Glomerular endothelial cell (primary cell): ENCODE results near the gene FOXO6. TPM values are rescaled to one million over a fixed set of nuclear protein-coding genes. Genes with fewer than 3 reads are reported as not detected.
"Not testable (repeated sequence)": the region's sequence is repeated elsewhere in the genome, so short reads cannot be mapped to it uniquely, and the experiment has no call there.

Experiments used
- DNase-seq: peaks from one replicate; pipeline ENCODE4 v3.0.0-alpha.2; 2011; ENCODE audit warnings: low read depth, low spot score; ENCODE audit errors: extremely low read depth
- total RNA-seq: library from RNA; depleted of rRNA; stranded (reverse); fragments of >200 nt; gene quantifications from 2 replicates; pipeline ENCODE4 v1.2.3, GENCODE V29; 2015

Gene FOXO6
- total RNA-seq, 1 donor from 2014 or later, result not detected

DNA sequence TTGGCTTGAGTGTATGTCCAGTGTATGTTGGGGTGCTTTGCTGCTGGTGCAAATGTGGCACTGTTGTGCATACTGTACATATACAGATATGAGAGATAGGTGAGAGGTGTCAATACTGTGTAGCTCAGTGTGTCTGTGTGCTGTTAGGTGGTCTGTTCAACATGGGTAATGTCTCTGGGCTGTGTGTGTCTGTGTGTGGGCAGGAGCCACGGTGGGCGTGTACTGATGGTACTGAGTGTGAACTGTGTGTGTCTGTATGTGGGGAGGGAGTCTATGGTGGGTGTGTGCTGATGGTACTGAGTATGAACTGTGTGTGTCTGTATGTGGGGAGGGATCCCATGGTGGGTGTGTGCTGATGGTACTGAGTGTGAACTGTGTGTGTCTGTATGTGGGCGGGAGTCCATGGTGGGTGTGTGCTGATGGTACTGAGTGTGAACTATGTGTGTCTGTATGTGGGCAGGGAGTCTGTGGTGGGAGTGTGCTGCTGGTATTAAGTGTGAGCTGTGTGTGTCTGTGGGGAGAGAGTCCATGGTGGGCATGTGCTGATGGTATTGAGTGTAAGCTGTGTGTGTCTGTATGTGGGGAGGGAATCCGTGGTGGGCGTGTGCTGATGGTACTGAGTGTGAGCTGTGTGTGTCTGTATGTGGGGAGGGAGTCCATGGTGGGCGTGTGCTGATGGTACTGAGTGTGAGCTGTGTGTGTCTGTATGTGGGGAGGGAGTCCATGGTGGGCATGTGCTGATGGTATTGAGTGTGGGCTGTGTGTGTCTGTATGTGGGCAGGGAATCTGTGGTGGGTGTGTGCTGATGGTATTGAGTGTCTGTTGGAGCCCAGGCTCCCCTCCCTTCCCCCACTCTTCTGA is 32.2 kb upstream of the FOXO6 start:
- DNase-seq, result no peak

DNA sequence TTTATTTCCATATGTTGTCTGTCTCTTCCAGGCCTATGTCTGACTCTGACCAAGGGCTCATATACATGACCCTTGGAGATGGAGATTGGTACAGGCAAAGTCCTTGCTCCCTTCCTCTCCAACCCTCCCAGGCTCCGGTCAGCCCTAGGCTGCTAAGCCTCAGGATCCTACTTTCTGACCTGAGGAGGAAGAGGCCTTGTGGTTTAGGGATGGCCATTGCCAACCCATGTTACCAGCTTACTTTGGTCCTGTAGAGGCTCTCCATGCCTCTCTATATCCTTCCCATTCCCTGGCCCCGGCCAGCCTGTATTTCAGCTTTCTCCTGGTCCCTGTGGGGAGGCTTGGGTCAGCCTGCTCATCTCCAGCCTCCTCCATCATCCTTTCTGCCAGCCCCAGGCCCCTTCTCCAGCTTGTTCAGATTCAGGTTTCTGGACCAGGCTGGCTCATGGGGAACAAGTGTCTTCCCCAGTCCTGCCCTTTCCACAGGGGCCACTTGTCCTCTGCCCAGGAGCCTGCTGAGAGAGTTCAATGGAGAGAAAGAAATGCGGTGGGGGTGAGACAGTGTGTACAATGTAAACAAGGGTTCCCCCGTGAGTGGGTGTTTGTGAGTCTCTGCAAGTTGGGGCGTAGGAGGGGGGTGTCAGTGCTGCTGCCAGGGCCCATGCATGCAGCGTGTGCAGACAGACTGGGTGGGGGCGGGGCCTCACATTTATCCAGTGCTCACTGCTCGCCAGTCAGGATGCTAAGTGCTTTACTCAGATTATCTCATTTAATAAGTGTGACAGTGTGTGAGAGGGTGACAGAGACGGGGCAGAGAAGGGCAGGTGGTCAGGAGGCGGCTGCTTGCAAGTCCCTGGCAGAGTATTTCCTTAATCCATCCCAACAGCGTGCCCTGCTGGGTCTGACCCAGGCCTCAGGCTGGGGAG is 31.3 kb upstream of the FOXO6 start:
- DNase-seq, result no peak

DNA sequence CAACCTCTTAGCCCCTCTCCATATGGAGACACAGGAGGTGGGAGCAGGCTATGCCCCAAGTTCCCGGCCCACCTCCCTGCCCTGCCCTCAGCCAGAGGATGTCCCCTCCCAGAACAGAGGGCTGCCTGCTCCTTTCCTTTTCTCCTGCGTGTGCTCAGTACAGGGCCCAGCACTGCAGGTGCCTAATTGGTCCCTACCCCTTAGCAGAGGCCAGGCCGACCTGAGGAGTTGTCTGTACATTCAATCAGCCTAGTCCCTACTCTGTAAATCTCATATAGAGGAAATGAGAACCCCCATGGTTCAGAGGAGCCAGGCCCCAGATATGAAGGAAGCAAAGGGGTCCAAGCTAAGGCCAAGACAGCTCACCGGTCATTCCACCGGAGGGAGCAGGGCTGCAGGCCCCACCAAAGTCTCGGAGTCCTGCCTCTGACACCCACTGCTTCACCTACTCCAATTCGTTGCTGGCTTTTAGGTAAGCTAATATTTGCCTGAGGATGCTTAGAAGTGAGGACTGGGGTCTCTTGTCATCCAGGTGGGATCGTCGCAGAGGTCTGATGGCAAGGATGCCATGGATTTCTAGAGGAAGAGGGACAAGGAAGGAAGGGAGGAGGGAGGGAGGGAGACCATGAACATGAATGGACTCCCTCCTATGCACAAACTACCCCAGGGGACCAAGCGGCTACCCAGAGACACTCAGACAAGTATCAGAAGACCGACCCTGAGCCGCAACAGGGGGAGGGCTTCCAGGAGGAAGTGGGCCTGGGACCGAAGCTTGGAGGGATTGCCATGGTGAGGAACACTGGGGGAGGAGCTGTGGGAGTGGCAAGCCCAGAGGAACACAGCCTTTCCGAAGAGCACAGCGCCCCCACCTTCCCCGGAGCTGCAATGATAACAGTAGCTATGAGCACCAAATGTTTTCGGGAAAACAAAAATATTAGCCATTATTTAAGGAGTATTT is 30.4 kb upstream of the FOXO6 start:
- no peak for DNase-seq

DNA sequence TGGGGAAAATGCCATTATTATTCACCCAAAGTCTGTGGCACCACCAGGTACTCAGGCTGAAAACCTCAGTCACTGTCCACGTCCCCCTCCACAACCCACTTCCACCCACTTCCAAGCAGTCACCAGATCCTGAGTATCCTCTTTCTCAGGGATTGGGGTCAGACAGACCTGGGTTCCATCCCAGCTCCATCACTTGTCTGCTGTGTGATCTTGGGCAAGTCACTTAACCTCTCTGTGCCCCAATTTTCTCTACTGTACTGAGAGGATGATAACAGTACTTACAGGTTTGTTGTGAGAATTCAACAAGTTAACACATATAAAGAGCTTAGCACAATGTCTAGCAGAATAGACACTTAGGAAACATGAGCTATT is 29.7 kb upstream of the FOXO6 start:
- no peak for DNase-seq

DNA sequence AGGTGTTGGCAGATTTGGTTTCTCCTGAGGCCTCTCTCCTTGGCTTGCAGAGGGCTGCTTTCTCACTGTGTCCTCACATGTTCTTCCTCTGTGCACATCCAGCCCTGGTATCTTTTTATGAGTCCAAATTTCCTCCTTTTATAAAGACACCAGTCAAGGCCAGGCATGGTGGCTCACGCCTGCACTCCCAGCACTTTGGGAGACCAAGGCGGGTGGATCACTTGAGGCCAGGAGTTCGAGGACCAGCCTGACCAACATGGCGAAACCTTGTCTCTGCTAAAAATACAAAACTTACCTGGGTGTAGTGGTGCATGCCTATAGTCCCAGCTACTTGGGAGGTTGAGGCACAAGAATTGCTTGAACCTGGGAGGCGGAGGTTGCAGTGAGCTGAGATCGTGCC is 29.1 kb upstream of the FOXO6 start:
- DNase-seq, result not testable (repeated sequence)

DNA sequence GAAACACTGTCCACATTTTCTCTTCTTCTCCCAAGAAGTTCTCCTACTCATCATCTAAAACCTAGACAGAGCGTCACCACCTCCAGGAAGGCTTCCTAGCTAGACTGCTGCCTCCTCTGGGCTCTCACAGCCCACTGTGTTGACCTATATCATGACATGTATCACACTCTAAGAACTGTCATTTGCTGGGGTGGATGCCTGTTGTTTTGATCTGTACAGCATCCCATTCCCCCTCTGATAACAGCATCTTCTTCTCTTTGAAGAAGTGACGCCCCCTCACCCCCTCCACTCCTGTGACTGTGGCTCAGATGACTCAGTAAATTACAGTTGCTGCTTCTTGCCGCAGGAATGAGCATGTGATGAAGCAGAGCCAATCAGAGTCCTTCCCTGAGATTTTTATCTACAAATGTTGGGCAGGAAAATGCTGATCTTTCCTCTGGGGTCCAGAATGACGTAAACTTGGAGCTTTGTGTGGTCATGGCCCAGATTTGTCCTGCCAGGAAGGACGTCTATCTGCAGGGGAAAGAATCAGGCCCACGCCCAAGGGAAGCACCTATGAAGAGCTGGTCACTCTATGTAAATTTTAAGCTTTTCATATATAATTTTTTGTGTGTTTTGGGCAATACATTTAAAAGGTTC is 28.0 kb upstream of the FOXO6 start:
- DNase-seq, result no peak

DNA sequence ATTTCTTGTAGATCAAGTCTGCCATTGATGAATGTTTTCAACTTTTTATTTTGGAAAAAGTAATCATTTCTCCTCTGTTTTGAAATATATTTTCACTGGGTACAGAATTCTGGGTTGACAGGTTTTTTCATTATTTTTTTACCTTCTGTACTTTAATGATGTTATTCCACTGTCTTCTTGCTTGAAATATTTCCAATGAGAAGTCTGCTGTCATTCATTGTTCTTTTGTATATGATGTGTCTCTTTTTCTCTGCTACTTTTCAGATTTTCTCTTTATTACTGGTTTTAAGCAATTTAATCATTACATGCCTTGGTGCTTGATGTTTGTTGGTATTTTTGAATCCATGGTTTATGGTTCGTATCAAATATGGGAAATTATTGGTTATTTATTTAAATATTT is 22.4 kb upstream of the FOXO6 start:
- no peak for DNase-seq

- no peak for DNase-seq
Measured at GRCh38 chr1:41340655-41341364, 20.4 kb upstream of the FOXO6 start.

- no peak for DNase-seq
Measured at GRCh38 chr1:41341365-41341683, 19.9 kb upstream of the FOXO6 start.

DNA sequence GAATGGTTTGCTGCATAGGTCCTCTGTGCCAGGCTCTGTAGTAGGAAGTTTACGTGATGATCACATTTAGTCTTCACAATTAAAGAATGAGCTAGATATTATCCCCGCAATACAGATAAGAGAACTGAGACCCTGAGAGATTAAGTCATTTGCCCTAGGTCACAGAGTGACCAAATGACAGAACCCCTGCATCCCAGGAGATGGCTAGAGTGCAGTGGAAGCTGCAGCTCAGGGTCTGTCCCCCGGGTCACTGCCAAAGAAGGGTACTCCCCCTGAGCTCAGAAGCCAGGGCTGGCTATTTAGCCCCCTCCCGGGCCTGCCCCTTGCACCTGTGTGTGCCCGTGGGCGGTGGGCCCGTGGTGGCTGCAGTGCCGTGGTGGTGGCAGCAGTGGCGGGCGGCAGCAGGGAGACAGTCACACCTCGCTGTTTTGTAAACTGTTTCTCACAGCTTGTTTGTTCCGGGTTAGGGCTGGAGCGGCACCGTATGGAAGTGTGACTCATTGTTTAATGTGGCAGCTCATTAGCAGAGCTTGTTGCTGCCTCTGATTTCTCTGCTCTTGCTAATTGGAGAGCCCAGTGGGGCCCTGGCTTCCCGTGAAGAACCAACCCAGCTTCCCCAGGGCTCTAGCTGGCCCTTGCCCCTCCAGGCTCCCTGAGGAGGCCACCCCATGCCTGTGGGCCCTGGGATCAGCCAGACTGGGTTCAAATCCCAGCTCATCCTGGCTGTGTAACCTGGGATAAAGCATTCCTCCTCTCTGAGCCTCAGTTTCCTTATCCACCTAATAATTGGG is 19.3 kb upstream of the FOXO6 start:
- no peak for DNase-seq

DNA sequence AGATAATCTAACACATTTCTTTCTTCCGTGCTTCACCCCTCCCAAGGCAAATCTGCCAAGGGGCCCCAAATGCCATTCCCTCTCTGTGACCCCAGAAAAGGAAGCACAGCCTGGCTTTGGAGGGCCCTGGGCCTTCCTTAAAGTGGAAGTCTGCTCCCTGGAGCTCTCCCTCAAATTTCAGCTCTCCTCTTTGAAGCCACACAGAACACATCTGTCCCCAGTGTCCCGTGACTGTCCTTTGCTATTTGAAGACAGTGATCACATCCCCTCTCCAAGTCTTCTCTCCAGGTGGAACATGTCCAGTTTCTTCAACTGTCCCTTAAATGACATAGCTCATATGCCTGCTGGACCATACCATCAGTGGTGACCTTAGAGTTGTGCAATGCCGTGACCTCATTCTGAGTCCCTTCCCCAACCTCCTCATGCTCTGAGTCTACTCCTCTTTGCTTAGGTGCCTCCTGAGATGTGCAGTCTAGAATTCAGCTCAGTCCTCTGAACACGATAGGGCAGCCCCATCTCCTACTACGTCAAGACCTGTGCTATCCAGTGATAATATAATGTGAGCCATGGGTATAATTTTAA is 18.4 kb upstream of the FOXO6 start:
- no peak for DNase-seq

DNA sequence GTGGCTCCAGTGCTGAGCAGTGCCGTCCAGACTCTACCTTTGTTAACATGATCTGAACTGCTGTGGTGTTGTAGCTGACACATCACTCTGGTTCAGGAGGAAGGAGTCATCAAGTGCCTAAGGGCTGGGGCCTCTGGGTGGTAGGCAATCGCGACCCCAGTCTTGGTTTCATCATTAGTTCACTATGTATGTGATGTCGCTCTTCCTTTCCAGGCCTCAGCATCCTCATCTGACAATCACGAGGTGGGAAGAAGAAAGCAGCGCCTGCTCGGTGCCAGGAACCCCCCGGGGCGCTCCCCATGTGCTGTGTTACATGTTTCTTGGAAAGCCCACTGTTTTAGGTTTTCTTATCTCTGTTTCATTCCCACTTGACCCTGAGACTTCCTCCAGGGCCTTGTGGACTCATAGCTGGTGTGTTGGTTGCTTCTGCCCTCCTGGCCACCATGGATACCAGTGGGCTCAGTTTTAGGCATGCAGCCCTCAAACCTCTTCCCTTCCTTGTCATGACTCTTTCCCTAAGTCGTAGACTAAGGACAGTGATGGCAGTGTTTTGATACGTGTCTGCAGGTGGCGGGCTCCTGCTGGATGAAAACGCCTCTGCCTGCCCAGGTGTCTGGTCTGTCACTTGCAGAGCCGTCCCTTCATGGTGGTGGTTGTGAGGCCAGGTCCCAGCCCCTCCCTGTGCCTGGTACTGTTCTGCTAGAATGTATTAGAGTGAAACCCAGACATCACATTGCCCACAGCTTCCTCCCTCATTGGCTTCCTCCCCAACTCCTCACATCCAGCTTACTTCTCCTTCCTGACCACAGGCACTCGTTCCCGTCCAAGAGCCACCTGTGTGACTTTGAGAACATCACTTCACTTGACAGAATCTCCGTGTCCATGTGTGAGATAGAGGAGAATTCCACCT is 17.2 kb upstream of the FOXO6 start:
- DNase-seq, result no peak

DNA sequence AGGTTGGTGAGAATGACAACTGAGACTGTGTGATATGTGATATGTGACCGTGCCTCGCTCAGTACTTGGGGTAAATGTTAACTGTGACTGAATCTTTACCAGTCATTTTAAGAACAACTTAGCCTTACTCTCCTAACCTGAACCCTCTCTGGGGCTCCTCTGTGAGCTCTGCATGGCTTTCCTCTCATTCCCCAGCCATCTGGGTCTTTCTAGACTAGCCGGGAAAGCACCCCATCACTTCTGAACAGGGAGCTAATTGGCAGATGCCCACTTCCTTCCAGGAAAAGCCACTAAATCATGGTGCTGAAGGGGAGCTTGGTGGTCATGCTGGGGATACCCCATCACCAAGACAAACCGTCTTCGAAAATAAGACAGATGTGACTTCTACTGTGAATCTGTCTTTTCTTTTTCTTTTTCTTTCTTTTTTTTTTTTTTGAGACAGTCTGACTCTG is 16.5 kb upstream of the FOXO6 start:
- no peak for DNase-seq

DNA sequence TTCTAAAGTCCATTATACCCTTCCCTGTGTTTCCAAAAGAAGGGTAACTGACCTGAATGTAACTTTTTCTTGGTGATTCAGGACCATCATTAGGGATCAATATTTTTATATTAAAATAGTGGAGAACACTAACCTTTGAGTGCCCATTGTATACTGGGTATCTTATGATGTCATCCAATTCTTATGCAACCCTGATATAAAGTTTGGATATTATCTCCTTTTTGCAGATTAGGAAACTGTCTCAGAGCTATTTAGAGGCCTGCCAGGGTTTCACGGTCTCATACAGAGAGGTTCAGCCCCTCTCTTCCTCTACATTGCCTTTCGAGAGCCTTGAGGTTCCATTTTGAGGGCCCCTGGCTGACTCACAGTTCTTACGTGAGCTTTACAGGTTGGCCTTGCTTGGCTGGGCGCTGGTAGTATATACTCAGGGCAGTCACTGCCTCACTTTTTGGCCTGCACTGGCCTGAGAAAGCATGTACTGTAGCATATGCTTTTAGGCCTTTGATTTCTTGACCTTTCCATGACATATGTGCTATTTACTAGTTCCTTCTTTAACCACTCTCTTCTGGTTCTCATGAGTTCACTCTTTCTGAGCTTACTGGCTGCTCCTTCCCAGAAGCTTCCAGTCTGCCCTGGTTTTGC is 15.7 kb upstream of the FOXO6 start:
- no peak for DNase-seq

DNA sequence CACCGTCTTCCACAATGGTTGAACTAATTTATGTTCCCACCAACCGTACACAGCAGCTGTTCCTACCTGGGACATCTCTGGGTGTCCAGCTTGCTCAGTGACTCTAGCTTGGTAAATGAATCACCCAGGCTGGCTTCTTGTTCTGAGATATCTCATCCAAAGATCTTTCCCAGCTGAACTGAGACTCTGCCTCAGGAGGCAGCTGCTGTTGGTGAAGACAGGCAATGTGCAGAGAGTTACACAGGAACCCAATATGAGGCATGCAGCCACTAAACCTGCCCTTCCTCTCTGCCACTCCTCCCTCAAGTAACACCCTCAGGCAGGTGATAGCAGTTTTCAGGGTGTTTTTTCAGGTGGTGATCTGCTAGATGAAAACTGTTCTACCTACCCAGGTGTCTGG is 14.0 kb upstream of the FOXO6 start:
- no peak for DNase-seq

- no peak for DNase-seq
Measured at GRCh38 chr1:41348394-41348793, 12.8 kb upstream of the FOXO6 start.
